GM19035 (cell line): ENCODE measurements around the gene AGAP9.
A peak's percentile ranks its signal among the peaks of the same experiment; 100 is the strongest.
"Not testable (repeated sequence)": the region's sequence is repeated elsewhere in the genome, so short reads cannot be mapped to it uniquely, and the experiment has no call there.

Experiments used
- ATAC-seq: cut with Tn5 transposase; IDR thresholded peaks from one replicate; pipeline ENCODE4 v1.9.1; 2021; ENCODE audit not compliant: unreplicated experiment

Gene AGAP9

GRCh38 chr10:47523475-47523874 lies at the start of gene AGAP9:
TSS of gene AGAP9 (minus strand) at chr10:47523638. CDS start at chr10:47523526, 112 bp downstream.
- not testable (repeated sequence) for ATAC-seq

- ATAC-seq: not testable (repeated sequence)
These were observed 47.9 kb upstream of the AGAP9 start for GRCh38 chr10:47571138-47571912.

GRCh38 chr10:47566757-47567156 lies 43.3 kb upstream of the AGAP9 start:
- not testable (repeated sequence) for ATAC-seq

- not testable (repeated sequence) for ATAC-seq
These were observed 42.8 kb upstream of the AGAP9 start for GRCh38 chr10:47566108-47566699.

GRCh38 chr10:47565517-47565920 lies 42.1 kb upstream of the AGAP9 start:
- not testable (repeated sequence) for ATAC-seq

- not testable (repeated sequence) for ATAC-seq
These were observed 41.5 kb upstream of the AGAP9 start for GRCh38 chr10:47564953-47565352.

GRCh38 chr10:47564318-47564717 lies 40.9 kb upstream of the AGAP9 start:
- not testable (repeated sequence) for ATAC-seq

- not testable (repeated sequence) for ATAC-seq
These were observed 37.0 kb upstream of the AGAP9 start for GRCh38 chr10:47560452-47560851.

GRCh38 chr10:47559718-47560308 lies 36.4 kb upstream of the AGAP9 start:
- ATAC-seq: not testable (repeated sequence)

- not testable (repeated sequence) for ATAC-seq
These were observed 34.7 kb upstream of the AGAP9 start for GRCh38 chr10:47558109-47558508.

- not testable (repeated sequence) for ATAC-seq
These were observed 34.2 kb upstream of the AGAP9 start for GRCh38 chr10:47557616-47558015.

GRCh38 chr10:47555334-47555733 lies 31.9 kb upstream of the AGAP9 start:
- not testable (repeated sequence) for ATAC-seq

GRCh38 chr10:47554552-47554951 lies 31.1 kb upstream of the AGAP9 start:
- not testable (repeated sequence) for ATAC-seq

GRCh38 chr10:47553860-47554247 lies 30.4 kb upstream of the AGAP9 start:
- not testable (repeated sequence) for ATAC-seq

- peak; percentile 94 for ATAC-seq
These were observed 29.9 kb upstream of the AGAP9 start for GRCh38 chr10:47553214-47553859.

- peak; percentile 47 for ATAC-seq
These were observed 29.3 kb upstream of the AGAP9 start for GRCh38 chr10:47552719-47553118.

GRCh38 chr10:47547286-47547685 lies 23.8 kb upstream of the AGAP9 start:
- ATAC-seq: not testable (repeated sequence)

- ATAC-seq: not testable (repeated sequence)
These were observed 13.0 kb upstream of the AGAP9 start for GRCh38 chr10:47536430-47536829.

- not testable (repeated sequence) for ATAC-seq
These were observed 21.1 kb downstream of the AGAP9 start for GRCh38 chr10:47502313-47502712.

- not testable (repeated sequence) for ATAC-seq
These were observed 29.2 kb downstream of the AGAP9 start for GRCh38 chr10:47494226-47494625.

GRCh38 chr10:47491600-47491999 lies 31.8 kb downstream of the AGAP9 start, which contains the start of gene FAM25G:
TSS of gene FAM25G (minus strand) at chr10:47491700. CDS start at chr10:47491674, 26 bp downstream.
- not testable (repeated sequence) for ATAC-seq
